ENCODE measurements around the gene LNX2.

- TF ChIP-seq POLR2A (IDR thresholded peaks at IDR 0.05), result no peak
- no peak for TF ChIP-seq CTCF (IDR thresholded peaks at IDR 0.05)
Observed at GRCh38 chr13:27523346-27524073, 96.8 kb downstream of the LNX2 start.
